ENCODE measurements around the gene PFDN5. TPM values are rescaled to one million over a fixed set of nuclear protein-coding genes. Genes with fewer than 3 reads are reported as not detected.

The PFDN5 gene
- total and polyA plus RNA-seq, 2 experiments from 2014 or later, result 199 to 567 TPM

- Histone ChIP-seq H3F3A (replicated peaks; ENCODE audit: low read depth) (no peaks in the 10 kb centered on the region), H3K9me2 (ENCODE audit: insufficient read depth) (no peaks in the 10 kb centered on the region), H3K27ac (ENCODE audit: low read depth) (no peak within 1 kb of the TSS), H3K4me2 (peak within 1 kb of the TSS; percentile 72), H3K4me3 (peak within 1 kb of the TSS; percentile 44; the same call in 1 of the 2 replicates), H3K36me3 (ENCODE audit: insufficient read depth) (no peaks in the 10 kb centered on the region), H3K4me1 (ENCODE audit: insufficient read depth) (peaks cover 24% of the 10 kb centered on the region), H3K27me3 (ENCODE audit: insufficient read depth) (peaks cover 33% of the 10 kb centered on the region; the same call in 1 of the 2 replicates), H3K79me2 (replicated peaks; ENCODE audit: insufficient read depth) (no peaks in the 10 kb centered on the region), H4K20me1 (replicated peaks; ENCODE audit: insufficient read depth) (no peaks in the 10 kb centered on the region), H2AFZ (peak within 1 kb of the TSS; percentile 97)
- Mint-ChIP-seq H3K36me3 (ENCODE audit: low read depth) (no peaks in the 10 kb centered on the region), H3K4me3 (no peak within 1 kb of the TSS), H3K9me3 (no peaks in the 10 kb centered on the region; the same call in 2 of the 3 replicates), H3K27ac (no peak within 1 kb of the TSS), H3K4me1 (peaks cover 26% of the 10 kb centered on the region), H3K27me3 (ENCODE audit: insufficient read depth, low read depth, poor library complexity) (peaks cover 10% of the 10 kb centered on the region)
- peak; percentile 47 for ATAC-seq
- TF ChIP-seq, protein P1, sequence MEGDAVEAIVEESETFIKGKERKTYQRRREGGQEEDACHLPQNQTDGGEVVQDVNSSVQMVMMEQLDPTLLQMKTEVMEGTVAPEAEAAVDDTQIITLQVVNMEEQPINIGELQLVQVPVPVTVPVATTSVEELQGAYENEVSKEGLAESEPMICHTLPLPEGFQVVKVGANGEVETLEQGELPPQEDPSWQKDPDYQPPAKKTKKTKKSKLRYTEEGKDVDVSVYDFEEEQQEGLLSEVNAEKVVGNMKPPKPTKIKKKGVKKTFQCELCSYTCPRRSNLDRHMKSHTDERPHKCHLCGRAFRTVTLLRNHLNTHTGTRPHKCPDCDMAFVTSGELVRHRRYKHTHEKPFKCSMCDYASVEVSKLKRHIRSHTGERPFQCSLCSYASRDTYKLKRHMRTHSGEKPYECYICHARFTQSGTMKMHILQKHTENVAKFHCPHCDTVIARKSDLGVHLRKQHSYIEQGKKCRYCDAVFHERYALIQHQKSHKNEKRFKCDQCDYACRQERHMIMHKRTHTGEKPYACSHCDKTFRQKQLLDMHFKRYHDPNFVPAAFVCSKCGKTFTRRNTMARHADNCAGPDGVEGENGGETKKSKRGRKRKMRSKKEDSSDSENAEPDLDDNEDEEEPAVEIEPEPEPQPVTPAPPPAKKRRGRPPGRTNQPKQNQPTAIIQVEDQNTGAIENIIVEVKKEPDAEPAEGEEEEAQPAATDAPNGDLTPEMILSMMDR (conservative IDR thresholded peaks at IDR 0.05; ENCODE audit: low read depth in 2 of 2), result no peak
- TF ChIP-seq ZNF114 (CRISPR knock-in tag; IDR thresholded peaks at IDR 0.05) (no peak), EZH2phosphoT487 (IDR thresholded peaks at IDR 0.05; ENCODE audit: unreplicated experiment) (no peak), POLR2AphosphoS5 (IDR thresholded peaks at IDR 0.05; ENCODE audit: low read depth) (no peak), JUNB (IDR thresholded peaks at IDR 0.05; ENCODE audit: unreplicated experiment) (no peak), REST (IDR thresholded peaks at IDR 0.05; ENCODE audit: unreplicated experiment) (no peak), CREB1 (CRISPR knock-in tag; IDR thresholded peaks at IDR 0.05; ENCODE audit: low read depth) (no peak), NANOG (IDR thresholded peaks at IDR 0.05; ENCODE audit: borderline replicate concordance) (no peak), STAT1 (IDR thresholded peaks at IDR 0.05; ENCODE audit: unreplicated experiment) (no peak), EZH2 (IDR thresholded peaks at IDR 0.05; ENCODE audit: low read depth, unreplicated experiment) (no peak), ZNF331 (CRISPR knock-in tag; IDR thresholded peaks at IDR 0.05; ENCODE audit: low read depth) (no peak)
- TF ChIP-seq, protein P2, sequence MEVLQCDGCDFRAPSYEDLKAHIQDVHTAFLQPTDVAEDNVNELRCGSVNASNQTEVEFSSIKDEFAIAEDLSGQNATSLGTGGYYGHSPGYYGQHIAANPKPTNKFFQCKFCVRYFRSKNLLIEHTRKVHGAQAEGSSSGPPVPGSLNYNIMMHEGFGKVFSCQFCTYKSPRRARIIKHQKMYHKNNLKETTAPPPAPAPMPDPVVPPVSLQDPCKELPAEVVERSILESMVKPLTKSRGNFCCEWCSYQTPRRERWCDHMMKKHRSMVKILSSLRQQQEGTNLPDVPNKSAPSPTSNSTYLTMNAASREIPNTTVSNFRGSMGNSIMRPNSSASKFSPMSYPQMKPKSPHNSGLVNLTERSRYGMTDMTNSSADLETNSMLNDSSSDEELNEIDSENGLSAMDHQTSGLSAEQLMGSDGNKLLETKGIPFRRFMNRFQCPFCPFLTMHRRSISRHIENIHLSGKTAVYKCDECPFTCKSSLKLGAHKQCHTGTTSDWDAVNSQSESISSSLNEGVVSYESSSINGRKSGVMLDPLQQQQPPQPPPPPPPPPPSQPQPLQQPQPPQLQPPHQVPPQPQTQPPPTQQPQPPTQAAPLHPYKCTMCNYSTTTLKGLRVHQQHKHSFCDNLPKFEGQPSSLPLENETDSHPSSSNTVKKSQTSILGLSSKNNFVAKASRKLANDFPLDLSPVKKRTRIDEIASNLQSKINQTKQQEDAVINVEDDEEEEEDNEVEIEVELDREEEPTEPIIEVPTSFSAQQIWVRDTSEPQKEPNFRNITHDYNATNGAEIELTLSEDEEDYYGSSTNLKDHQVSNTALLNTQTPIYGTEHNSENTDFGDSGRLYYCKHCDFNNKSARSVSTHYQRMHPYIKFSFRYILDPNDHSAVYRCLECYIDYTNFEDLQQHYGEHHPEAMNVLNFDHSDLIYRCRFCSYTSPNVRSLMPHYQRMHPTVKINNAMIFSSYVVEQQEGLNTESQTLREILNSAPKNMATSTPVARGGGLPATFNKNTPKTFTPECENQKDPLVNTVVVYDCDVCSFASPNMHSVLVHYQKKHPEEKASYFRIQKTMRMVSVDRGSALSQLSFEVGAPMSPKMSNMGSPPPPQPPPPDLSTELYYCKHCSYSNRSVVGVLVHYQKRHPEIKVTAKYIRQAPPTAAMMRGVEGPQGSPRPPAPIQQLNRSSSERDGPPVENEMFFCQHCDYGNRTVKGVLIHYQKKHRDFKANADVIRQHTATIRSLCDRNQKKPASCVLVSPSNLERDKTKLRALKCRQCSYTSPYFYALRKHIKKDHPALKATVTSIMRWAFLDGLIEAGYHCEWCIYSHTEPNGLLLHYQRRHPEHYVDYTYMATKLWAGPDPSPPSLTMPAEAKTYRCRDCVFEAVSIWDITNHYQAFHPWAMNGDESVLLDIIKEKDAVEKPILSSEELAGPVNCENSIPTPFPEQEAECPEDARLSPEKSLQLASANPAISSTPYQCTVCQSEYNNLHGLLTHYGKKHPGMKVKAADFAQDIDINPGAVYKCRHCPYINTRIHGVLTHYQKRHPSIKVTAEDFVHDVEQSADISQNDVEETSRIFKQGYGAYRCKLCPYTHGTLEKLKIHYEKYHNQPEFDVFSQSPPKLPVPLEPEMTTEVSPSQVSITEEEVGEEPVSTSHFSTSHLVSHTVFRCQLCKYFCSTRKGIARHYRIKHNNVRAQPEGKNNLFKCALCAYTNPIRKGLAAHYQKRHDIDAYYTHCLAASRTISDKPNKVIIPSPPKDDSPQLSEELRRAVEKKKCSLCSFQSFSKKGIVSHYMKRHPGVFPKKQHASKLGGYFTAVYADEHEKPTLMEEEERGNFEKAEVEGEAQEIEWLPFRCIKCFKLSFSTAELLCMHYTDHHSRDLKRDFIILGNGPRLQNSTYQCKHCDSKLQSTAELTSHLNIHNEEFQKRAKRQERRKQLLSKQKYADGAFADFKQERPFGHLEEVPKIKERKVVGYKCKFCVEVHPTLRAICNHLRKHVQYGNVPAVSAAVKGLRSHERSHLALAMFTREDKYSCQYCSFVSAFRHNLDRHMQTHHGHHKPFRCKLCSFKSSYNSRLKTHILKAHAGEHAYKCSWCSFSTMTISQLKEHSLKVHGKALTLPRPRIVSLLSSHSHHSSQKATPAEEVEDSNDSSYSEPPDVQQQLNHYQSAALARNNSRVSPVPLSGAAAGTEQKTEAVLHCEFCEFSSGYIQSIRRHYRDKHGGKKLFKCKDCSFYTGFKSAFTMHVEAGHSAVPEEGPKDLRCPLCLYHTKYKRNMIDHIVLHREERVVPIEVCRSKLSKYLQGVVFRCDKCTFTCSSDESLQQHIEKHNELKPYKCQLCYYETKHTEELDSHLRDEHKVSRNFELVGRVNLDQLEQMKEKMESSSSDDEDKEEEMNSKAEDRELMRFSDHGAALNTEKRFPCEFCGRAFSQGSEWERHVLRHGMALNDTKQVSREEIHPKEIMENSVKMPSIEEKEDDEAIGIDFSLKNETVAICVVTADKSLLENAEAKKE (CRISPR knock-in tag; IDR thresholded peaks at IDR 0.05), result no peak
- TF ChIP-seq, protein P3, sequence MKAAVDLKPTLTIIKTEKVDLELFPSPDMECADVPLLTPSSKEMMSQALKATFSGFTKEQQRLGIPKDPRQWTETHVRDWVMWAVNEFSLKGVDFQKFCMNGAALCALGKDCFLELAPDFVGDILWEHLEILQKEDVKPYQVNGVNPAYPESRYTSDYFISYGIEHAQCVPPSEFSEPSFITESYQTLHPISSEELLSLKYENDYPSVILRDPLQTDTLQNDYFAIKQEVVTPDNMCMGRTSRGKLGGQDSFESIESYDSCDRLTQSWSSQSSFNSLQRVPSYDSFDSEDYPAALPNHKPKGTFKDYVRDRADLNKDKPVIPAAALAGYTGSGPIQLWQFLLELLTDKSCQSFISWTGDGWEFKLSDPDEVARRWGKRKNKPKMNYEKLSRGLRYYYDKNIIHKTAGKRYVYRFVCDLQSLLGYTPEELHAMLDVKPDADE (IDR thresholded peaks at IDR 0.05), result no peak
- peak; percentile 36 for DNase-seq (ENCODE audit: low spot score)
Measured at GRCh38 chr12:53336181-53336681, 40.9 kb downstream of the PFDN5 start, which contains the start of gene SP7. Gene SP7, minus strand, starts transcription at chr12:53336354. Its CDS starts 708 bp downstream, at chr12:53335646.

All from GM23338 (cell line).